Thyroid gland (tissue), 4 donors: ENCODE results near the gene SNRK. TPM values are rescaled to one million over a fixed set of nuclear protein-coding genes. Genes with fewer than 3 reads are reported as not detected.
"Not testable (repeated sequence)": the region's sequence is repeated elsewhere in the genome, so short reads cannot be mapped to it uniquely, and the experiment has no call there.

Source experiments
- DNase-seq, 2 donors: peaks; one replicate each; pipeline ENCODE4 v3.0.0-alpha.2; 2019
- H3K27ac ChIP-seq, 3 donors: fragments of 200-600 bp; sonication (generic); 1 replicate in 2 of 3; 2 replicates in 1 of 3; pipeline ENCODE4 v1.5.1; 2016 to 2019; ENCODE audit warnings: mild to moderate bottlenecking in 1 of 3, moderate library complexity in 1 of 3
- H3K27me3 ChIP-seq: fragments of 200-600 bp; sonication (generic); one replicate; pipeline ENCODE4 v1.5.1; 2019
- H3K36me3 ChIP-seq, 2 donors: fragments of 200-600 bp; sonication (generic); one replicate each; pipeline ENCODE4 v1.5.1; 2016 to 2019
- H3K4me1 ChIP-seq, 2 donors: fragments of 200-600 bp; sonication (generic); one replicate each; pipeline ENCODE4 v1.5.1; 2017 to 2019
- H3K4me3 ChIP-seq, 3 donors: fragments of 200-600 bp; sonication (generic); replicated peaks in 1 of 3; 1 replicate in 2 of 3; 2 replicates in 1 of 3; pipeline ENCODE4 v1.5.1; 2016; ENCODE audit warnings: mild to moderate bottlenecking in 1 of 3
- H3K9me3 ChIP-seq: fragments of 200-600 bp; sonication (generic); one replicate; pipeline ENCODE4 v1.5.1; 2017
- CTCF ChIP-seq, 6 experiments: fragments of 200-600 bp in 3 of 6; fragments of 450-650 bp in 3 of 6; sonication (generic) in 3 of 6; IDR thresholded peaks; one replicate each; pipeline ENCODE4 v1.5.1; 2016 to 2019; ENCODE audit warnings: antibody characterized with exemption in 6 of 6, mild to moderate bottlenecking in 2 of 6, inconsistent platforms in 1 of 6, moderate library complexity in 1 of 6
- POLR2A ChIP-seq, 2 donors: fragments of 450-650 bp; IDR thresholded peaks; one replicate each; pipeline ENCODE4 v1.6.1; 2017; ENCODE audit warnings: antibody characterized with exemption in 2 of 2, mild to moderate bottlenecking in 2 of 2, moderate library complexity in 1 of 2
- WGBS, 2 donors: methylation state at CpG; one replicate each; pipeline ENCODE4 v1.1.5; 2017; 5-methylcytosine and 5-hydroxymethylcytosine counted together
- intact Hi-C: fragments of 100-400 bp; cut with DNase I; formaldehyde crosslinking; loops from one replicate; pipeline ENCODE4 v1.15.1; 2023
- total RNA-seq, 4 donors: library from RNA; depleted of rRNA; stranded (reverse); fragments of >200 nt; gene quantifications; one replicate each; pipeline ENCODE4 v1.2.3, GENCODE V29; 2016

The SNRK gene
- total RNA-seq, 4 donors from 2014 or later, result 44.2 to 90.5 (median 65.0) TPM

- intact Hi-C loops, result no loop called here
- no peaks in the 10 kb centered on the region for H3K9me3 ChIP-seq
- H3K36me3 ChIP-seq, result peaks cover 32 to 34% of the 10 kb centered on the region in 2 donors
- no peak overlapping the region for H3K4me3 ChIP-seq
- no peaks in the 10 kb centered on the region for H3K27me3 ChIP-seq
- no peak overlapping the region for H3K27ac ChIP-seq
- DNase-seq, result no peak
- peaks cover 5 to 12% of the 10 kb centered on the region in 2 donors for H3K4me1 ChIP-seq
- TF ChIP-seq CTCF (IDR thresholded peaks at IDR 0.05) (no peak), POLR2A (IDR thresholded peaks at IDR 0.05) (no peak)
- 95 to 96% methylated on average over 11 of the region's 11 CpGs for WGBS, 2 donors
Observed at GRCh38 chr3:43348350-43348749, 62.0 kb downstream of the SNRK start.

GRCh38 chr3:43348852-43349574 is 62.7 kb downstream of the SNRK start:
- peaks cover 5 to 12% of the 10 kb centered on the region in 2 donors for H3K4me1 ChIP-seq
- no peak for DNase-seq
- 83 to 90% methylated on average over 4 of the region's 4 CpGs for WGBS, 2 donors
- no peak overlapping the region for H3K4me3 ChIP-seq
- H3K27ac ChIP-seq, result no peak overlapping the region
- peaks cover 26 to 31% of the 10 kb centered on the region in 2 donors for H3K36me3 ChIP-seq
- TF ChIP-seq POLR2A (IDR thresholded peaks at IDR 0.05) (no peak), CTCF (IDR thresholded peaks at IDR 0.05) (no peak)
- intact Hi-C loops, result no loop called here
- H3K9me3 ChIP-seq, result no peaks in the 10 kb centered on the region
- no peaks in the 10 kb centered on the region for H3K27me3 ChIP-seq

- H3K36me3 ChIP-seq, result peaks cover 21 to 26% of the 10 kb centered on the region in 2 donors
Observed at GRCh38 chr3:43349716-43350115, 63.4 kb downstream of the SNRK start.

GRCh38 chr3:43353393-43353792 is 67.1 kb downstream of the SNRK start:
- H3K9me3 ChIP-seq, result no peaks in the 10 kb centered on the region
- peaks cover 6 to 10% of the 10 kb centered on the region in 2 donors for H3K36me3 ChIP-seq
- no peaks in the 10 kb centered on the region for H3K27me3 ChIP-seq
- no peak for DNase-seq
- no peaks in the 10 kb centered on the region for H3K4me1 ChIP-seq
- WGBS, 2 donors, result 93 to 98% methylated on average over 1 of the region's 1 CpG
- H3K27ac ChIP-seq, result no peak overlapping the region
- intact Hi-C loops, result no loop called here
- no peak overlapping the region for H3K4me3 ChIP-seq
- no peak for TF ChIP-seq CTCF (IDR thresholded peaks at IDR 0.05)
- no peak for TF ChIP-seq POLR2A (IDR thresholded peaks at IDR 0.05)

More at GRCh38 chr3:43349716-43350115, 63.4 kb downstream of the SNRK start:
- intact Hi-C loops, result no loop called here
- TF ChIP-seq CTCF (IDR thresholded peaks at IDR 0.05), result no peak
- no peak for TF ChIP-seq POLR2A (IDR thresholded peaks at IDR 0.05)
- Histone ChIP-seq H3K27me3 (no peaks in the 10 kb centered on the region), H3K4me3 (no peak overlapping the region), H3K4me1 (peaks cover 5 to 8% of the 10 kb centered on the region in 2 donors), H3K9me3 (no peaks in the 10 kb centered on the region), H3K27ac (no peak overlapping the region)
- WGBS, 2 donors, result 92 to 97% methylated on average over 3 of the region's 3 CpGs
- no peak for DNase-seq

GRCh38 chr3:43353923-43354670 is 67.8 kb downstream of the SNRK start:
- WGBS, 2 donors, result 82 to 92% methylated on average over 4 of the region's 4 CpGs

GRCh38 chr3:43356033-43356432 is 69.7 kb downstream of the SNRK start:
- 95 to 100% methylated on average over 2 of the region's 2 CpGs for WGBS, 2 donors
- DNase-seq, intact Hi-C loops, H3K27me3 ChIP-seq, H3K36me3 ChIP-seq, H3K4me3 ChIP-seq, H3K9me3 ChIP-seq, H3K27ac ChIP-seq, H3K4me1 ChIP-seq: not testable (repeated sequence)

More at GRCh38 chr3:43353923-43354670, 67.8 kb downstream of the SNRK start:
- H3K27ac ChIP-seq, result no peak overlapping the region
- peaks cover 0 to 4% of the 10 kb centered on the region in 2 donors for H3K36me3 ChIP-seq
- no peak for DNase-seq
- no peaks in the 10 kb centered on the region for H3K4me1 ChIP-seq
- intact Hi-C loops, result no loop called here
- TF ChIP-seq POLR2A (IDR thresholded peaks at IDR 0.05), result no peak
- TF ChIP-seq CTCF (IDR thresholded peaks at IDR 0.05), result no peak
- H3K9me3 ChIP-seq, result no peaks in the 10 kb centered on the region
- no peaks in the 10 kb centered on the region for H3K27me3 ChIP-seq
- H3K4me3 ChIP-seq, result no peak overlapping the region
